ENCODE data around the gene ACTBL2. TPM values are rescaled to one million over a fixed set of nuclear protein-coding genes. Genes with fewer than 3 reads are reported as not detected.

The ACTBL2 gene
- total RNA-seq, 1 experiment from 2014 or later, result not detected

GRCh38 chr5:57478826-57479225, 3.8 kb downstream of the ACTBL2 start:
- Histone ChIP-seq H3K4me3 (ENCODE audit: low read depth, low read length) (no peak overlapping the region), H3K36me3 (ENCODE audit: control insufficient read depth, insufficient read depth, low read length) (no peaks in the 10 kb centered on the region), H3K4me1 (no peaks in the 10 kb centered on the region), H3K9me3 (no peaks in the 10 kb centered on the region), H3K27me3 (replicated peaks; ENCODE audit: control insufficient read depth, insufficient read depth, low read length) (no peaks in the 10 kb centered on the region)
- Mint-ChIP-seq H3K4me1 (ENCODE audit: low read depth, unreplicated experiment) (no peaks in the 10 kb centered on the region), H3K4me3 (ENCODE audit: unreplicated experiment) (no peak overlapping the region), H3K36me3 (ENCODE audit: insufficient read depth, unreplicated experiment) (no peaks in the 10 kb centered on the region), H3K27me3 (ENCODE audit: insufficient read depth, unreplicated experiment) (no peaks in the 10 kb centered on the region), H3K9me3 (ENCODE audit: unreplicated experiment) (no peaks in the 10 kb centered on the region), H3K27ac (ENCODE audit: unreplicated experiment) (no peak overlapping the region)
- ChIA-PET CTCF (no interaction called here), POLR2A (no interaction called here)
- intact Hi-C loops (cut with micrococcal nuclease; ENCODE audit: unreplicated experiment), result no loop called here
- DNase-seq, result no peak
- TF ChIP-seq CTCF (IDR thresholded peaks at IDR 0.05; ENCODE audit: insufficient read depth in 1 of 2, low read depth in 1 of 2, low read length in 1 of 2, severe bottlenecking in 1 of 2, unreplicated experiment in 1 of 2), result no peak
- BruUV-seq (replicated peaks), result no TSS peak

GRCh38 chr5:57476601-57477056, 6.0 kb downstream of the ACTBL2 start:
- ChIA-PET CTCF (no interaction called here), POLR2A (no interaction called here)
- H3K4me3 Mint-ChIP-seq (ENCODE audit: unreplicated experiment), result no peak overlapping the region
- Histone ChIP-seq H3K9me3 (no peaks in the 10 kb centered on the region), H3K36me3 (ENCODE audit: control insufficient read depth, insufficient read depth, low read length) (no peaks in the 10 kb centered on the region), H3K4me1 (no peaks in the 10 kb centered on the region), H3K4me3 (ENCODE audit: low read depth, low read length) (no peak overlapping the region), H3K27me3 (replicated peaks; ENCODE audit: control insufficient read depth, insufficient read depth, low read length) (no peaks in the 10 kb centered on the region)
- H3K9me3 Mint-ChIP-seq (ENCODE audit: unreplicated experiment), result no peaks in the 10 kb centered on the region
- H3K36me3 Mint-ChIP-seq (ENCODE audit: insufficient read depth, unreplicated experiment), result no peaks in the 10 kb centered on the region
- no peaks in the 10 kb centered on the region for H3K4me1 Mint-ChIP-seq (ENCODE audit: low read depth, unreplicated experiment)
- DNase-seq, result no peak
- intact Hi-C loops (cut with micrococcal nuclease; ENCODE audit: unreplicated experiment), result no loop called here
- BruUV-seq (replicated peaks), result no TSS peak
- H3K27me3 Mint-ChIP-seq (ENCODE audit: insufficient read depth, unreplicated experiment), result no peaks in the 10 kb centered on the region
- no peak overlapping the region for H3K27ac Mint-ChIP-seq (ENCODE audit: unreplicated experiment)
- TF ChIP-seq CTCF (IDR thresholded peaks at IDR 0.05; ENCODE audit: insufficient read depth in 1 of 2, low read depth in 1 of 2, low read length in 1 of 2, severe bottlenecking in 1 of 2, unreplicated experiment in 1 of 2), result no peak

- no peaks in the 10 kb centered on the region for H3K9me3 Mint-ChIP-seq (ENCODE audit: unreplicated experiment)
- no TSS peak for BruUV-seq (replicated peaks)
- no peaks in the 10 kb centered on the region for H3K36me3 ChIP-seq (ENCODE audit: control insufficient read depth, insufficient read depth, low read length)
- TF ChIP-seq CTCF (IDR thresholded peaks at IDR 0.05; ENCODE audit: insufficient read depth in 1 of 2, low read depth in 1 of 2, low read length in 1 of 2, severe bottlenecking in 1 of 2, unreplicated experiment in 1 of 2), result no peak
- no peaks in the 10 kb centered on the region for H3K27me3 ChIP-seq (replicated peaks; ENCODE audit: control insufficient read depth, insufficient read depth, low read length)
- no peak overlapping the region for H3K4me3 ChIP-seq (ENCODE audit: low read depth, low read length)
- H3K4me3 Mint-ChIP-seq (ENCODE audit: unreplicated experiment), result no peak overlapping the region
- H3K4me1 Mint-ChIP-seq (ENCODE audit: low read depth, unreplicated experiment), result peaks cover 10% of the 10 kb centered on the region
- no peaks in the 10 kb centered on the region for H3K27me3 Mint-ChIP-seq (ENCODE audit: insufficient read depth, unreplicated experiment)
- DNase-seq, result no peak
- POLR2A ChIA-PET, result no interaction called here
- H3K9me3 ChIP-seq, result no peaks in the 10 kb centered on the region
- no peaks in the 10 kb centered on the region for H3K36me3 Mint-ChIP-seq (ENCODE audit: insufficient read depth, unreplicated experiment)
- CTCF ChIA-PET, result no interaction called here
- peaks cover 5% of the 10 kb centered on the region; the same call in 1 of the 2 replicates for H3K4me1 ChIP-seq
- intact Hi-C loops (cut with micrococcal nuclease; ENCODE audit: unreplicated experiment), result no loop called here
- H3K27ac Mint-ChIP-seq (ENCODE audit: unreplicated experiment), result no peak overlapping the region
These were observed 12.3 kb downstream of the ACTBL2 start for GRCh38 chr5:57470339-57470738.
